Measurements from ENCODE around the gene TPI1. TPM values are rescaled to one million over a fixed set of nuclear protein-coding genes. Genes with fewer than 3 reads are reported as not detected.

TPI1 gene
- total RNA-seq, 1 experiment from 2014 or later = 549 TPM

DNA sequence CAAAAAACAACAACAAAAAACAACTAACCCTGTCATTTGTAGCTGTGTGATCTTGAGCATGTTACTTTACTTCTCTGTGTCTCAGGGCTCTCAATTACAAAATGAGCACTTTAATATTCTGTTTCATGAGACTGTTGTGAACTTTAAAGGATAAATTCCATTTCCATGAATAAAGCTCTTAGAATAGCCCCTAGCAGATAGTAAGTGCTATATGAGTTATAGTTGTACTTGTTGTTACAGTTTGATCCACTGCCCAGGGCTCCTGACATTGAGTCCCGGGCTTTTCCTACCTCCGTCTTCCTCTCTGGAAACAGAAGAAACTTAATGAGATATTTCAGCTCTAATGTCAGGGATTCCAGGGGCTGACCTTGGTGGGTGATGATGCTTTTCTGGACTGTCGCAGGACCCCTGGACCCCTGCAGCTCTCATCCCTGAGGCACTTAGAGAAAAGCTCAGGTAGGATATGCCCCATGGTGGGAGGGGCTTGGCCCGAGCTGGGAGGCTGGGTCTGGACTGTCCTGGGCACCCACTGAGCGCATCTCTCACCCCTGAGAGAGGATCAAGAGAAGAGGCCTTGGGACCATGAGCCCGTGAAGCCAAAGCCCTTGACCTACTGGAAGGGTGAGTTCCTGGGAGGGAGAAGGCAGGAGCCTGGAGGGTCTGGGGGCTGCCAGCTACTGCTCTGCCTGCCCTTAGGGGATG lies 34.0 kb upstream of the TPI1 start:
- ChIA-PET CTCF (interaction anchor here (0.6 to 8.7 kb wide), 12 partner anchors 9 to 306 kb away, joined by 3 to 74 read pairs (median 4); partner anchors contain the start of genes MLF2 and PTMS), POLR2A (interaction anchor here (0.8 to 4.0 kb wide), 4 partner anchors 19 to 97 kb away, joined by 3 to 23 read pairs (median 6); partner anchors contain the start of genes CDCA3, MLF2 and USP5)
- no TSS peak for BruUV-seq (replicated peaks)
- Mint-ChIP-seq H3K27me3 (ENCODE audit: insufficient read depth, unreplicated experiment) (peaks cover 37% of the 10 kb centered on the region), H3K9me3 (ENCODE audit: unreplicated experiment) (no peaks in the 10 kb centered on the region), H3K4me3 (ENCODE audit: unreplicated experiment) (no peak overlapping the region), H3K27ac (ENCODE audit: low read depth, unreplicated experiment) (no peak overlapping the region), H3K4me1 (ENCODE audit: insufficient read depth, unreplicated experiment) (peaks cover 7% of the 10 kb centered on the region), H3K36me3 (ENCODE audit: insufficient read depth, unreplicated experiment) (no peaks in the 10 kb centered on the region)
- intact Hi-C loops (cut with micrococcal nuclease) = no loop called here
- no peak for DNase-seq (ENCODE audit: unreplicated experiment)
- TF ChIP-seq, protein P1, sequence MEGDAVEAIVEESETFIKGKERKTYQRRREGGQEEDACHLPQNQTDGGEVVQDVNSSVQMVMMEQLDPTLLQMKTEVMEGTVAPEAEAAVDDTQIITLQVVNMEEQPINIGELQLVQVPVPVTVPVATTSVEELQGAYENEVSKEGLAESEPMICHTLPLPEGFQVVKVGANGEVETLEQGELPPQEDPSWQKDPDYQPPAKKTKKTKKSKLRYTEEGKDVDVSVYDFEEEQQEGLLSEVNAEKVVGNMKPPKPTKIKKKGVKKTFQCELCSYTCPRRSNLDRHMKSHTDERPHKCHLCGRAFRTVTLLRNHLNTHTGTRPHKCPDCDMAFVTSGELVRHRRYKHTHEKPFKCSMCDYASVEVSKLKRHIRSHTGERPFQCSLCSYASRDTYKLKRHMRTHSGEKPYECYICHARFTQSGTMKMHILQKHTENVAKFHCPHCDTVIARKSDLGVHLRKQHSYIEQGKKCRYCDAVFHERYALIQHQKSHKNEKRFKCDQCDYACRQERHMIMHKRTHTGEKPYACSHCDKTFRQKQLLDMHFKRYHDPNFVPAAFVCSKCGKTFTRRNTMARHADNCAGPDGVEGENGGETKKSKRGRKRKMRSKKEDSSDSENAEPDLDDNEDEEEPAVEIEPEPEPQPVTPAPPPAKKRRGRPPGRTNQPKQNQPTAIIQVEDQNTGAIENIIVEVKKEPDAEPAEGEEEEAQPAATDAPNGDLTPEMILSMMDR (IDR thresholded peaks at IDR 0.05; ENCODE audit: unreplicated experiment) = no peak

DNA sequence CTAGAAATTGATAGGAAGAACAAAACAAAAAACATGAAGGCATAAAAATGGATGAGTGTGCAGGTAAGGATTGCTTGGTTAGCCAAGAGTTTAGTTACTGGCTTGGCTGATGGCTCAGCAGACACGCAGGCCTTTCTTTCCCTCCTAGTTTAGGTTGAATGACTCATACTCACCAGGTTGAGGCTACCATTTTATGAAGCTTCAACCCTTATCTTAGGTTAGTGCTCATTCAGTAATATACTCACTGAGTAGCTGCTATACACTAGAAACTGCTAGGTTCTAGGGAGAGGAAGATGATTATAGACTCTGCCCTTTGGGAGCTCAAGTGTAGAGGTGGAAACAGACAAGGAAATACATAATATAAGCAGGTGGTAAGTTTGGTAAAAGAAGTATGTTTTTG lies 33.1 kb upstream of the TPI1 start:
- Mint-ChIP-seq H3K27ac (ENCODE audit: low read depth, unreplicated experiment) (no peak overlapping the region), H3K27me3 (ENCODE audit: insufficient read depth, unreplicated experiment) (peaks cover 28% of the 10 kb centered on the region), H3K9me3 (ENCODE audit: unreplicated experiment) (no peaks in the 10 kb centered on the region), H3K36me3 (ENCODE audit: insufficient read depth, unreplicated experiment) (no peaks in the 10 kb centered on the region), H3K4me3 (ENCODE audit: unreplicated experiment) (no peak overlapping the region), H3K4me1 (ENCODE audit: insufficient read depth, unreplicated experiment) (peaks cover 2% of the 10 kb centered on the region)
- BruUV-seq (replicated peaks) = no TSS peak
- intact Hi-C loops (cut with micrococcal nuclease) = no loop called here
- no peak for DNase-seq (ENCODE audit: unreplicated experiment)
- CTCF ChIA-PET = interaction anchor here (0.6 to 8.7 kb wide), 17 partner anchors 9 to 230 kb away, joined by 3 to 74 read pairs (median 4); partner anchors contain the start of genes MLF2, PTMS and USP5
- POLR2A ChIA-PET = interaction anchor here (0.6 to 4.0 kb wide), 7 partner anchors 17 to 145 kb away, joined by 3 to 23 read pairs (median 4); partner anchors contain the start of genes CDCA3, MLF2, USP5 and ZNF384
- TF ChIP-seq, protein P1 (IDR thresholded peaks at IDR 0.05; ENCODE audit: unreplicated experiment) = no peak

DNA sequence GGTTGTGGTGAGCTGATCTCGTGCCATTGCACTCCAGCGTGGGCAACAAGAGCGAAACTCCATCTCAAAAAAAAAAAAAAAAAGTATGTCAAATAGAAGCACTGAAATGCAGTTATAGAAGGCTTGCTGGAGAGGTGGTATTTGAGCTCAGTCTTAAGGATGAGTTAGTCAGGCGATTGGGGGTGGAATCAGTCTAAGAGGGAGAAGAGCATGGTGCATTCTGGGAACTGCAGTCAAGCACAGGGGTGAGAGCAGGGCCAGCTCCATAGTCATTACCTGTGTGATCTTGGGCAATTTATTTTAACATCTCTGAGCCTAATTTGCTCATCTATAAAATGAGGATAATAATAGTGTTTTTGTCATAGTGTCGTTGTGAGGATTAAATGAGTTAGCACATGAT lies 32.5 kb upstream of the TPI1 start:
- no TSS peak for BruUV-seq (replicated peaks)
- H3K4me1 Mint-ChIP-seq (ENCODE audit: insufficient read depth, unreplicated experiment) = no peaks in the 10 kb centered on the region
- no peaks in the 10 kb centered on the region for H3K36me3 Mint-ChIP-seq (ENCODE audit: insufficient read depth, unreplicated experiment)
- H3K27me3 Mint-ChIP-seq (ENCODE audit: insufficient read depth, unreplicated experiment) = peaks cover 21% of the 10 kb centered on the region
- no peaks in the 10 kb centered on the region for H3K9me3 Mint-ChIP-seq (ENCODE audit: unreplicated experiment)
- no peak for DNase-seq (ENCODE audit: unreplicated experiment)
- CTCF ChIA-PET = interaction anchor here (0.6 to 8.7 kb wide), 20 partner anchors 9 to 273 kb away, joined by 3 to 74 read pairs (median 4); partner anchors contain the start of genes MLF2 and PTMS
- no peak overlapping the region for H3K4me3 Mint-ChIP-seq (ENCODE audit: unreplicated experiment)
- H3K27ac Mint-ChIP-seq (ENCODE audit: low read depth, unreplicated experiment) = no peak overlapping the region
- intact Hi-C loops (cut with micrococcal nuclease) = loop anchor here (1.0 kb wide), 1 partner anchor 82 kb away; the partner anchor contains the start of gene MLF2
- TF ChIP-seq, protein P1 (IDR thresholded peaks at IDR 0.05; ENCODE audit: unreplicated experiment) = no peak
- POLR2A ChIA-PET = interaction anchor here (1.1 to 4.0 kb wide), 5 partner anchors 17 to 102 kb away, joined by 3 to 23 read pairs (median 4); partner anchors contain the start of genes CDCA3, MLF2 and USP5

DNA sequence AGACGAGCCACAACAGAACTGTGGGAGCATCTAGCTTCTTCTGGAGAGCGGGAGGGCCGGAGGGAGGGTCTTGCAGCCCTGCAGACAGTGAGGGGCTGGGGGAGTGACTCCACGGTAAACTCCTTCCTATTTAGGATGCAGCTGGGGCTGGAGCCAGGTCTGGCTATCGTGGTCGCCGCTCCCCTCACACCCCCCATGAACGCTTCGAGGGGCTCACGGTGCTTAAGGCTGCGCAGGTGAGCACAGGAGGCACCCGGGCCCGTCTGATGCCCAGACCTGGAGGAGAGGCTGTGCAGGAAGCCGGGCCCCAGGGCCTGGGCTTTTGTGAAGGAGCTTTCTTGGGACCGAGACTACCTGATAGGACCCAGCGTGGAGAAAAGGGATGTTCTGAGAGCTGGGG lies 30.5 kb upstream of the TPI1 start:
- TF ChIP-seq, protein P1 (IDR thresholded peaks at IDR 0.05; ENCODE audit: unreplicated experiment) = no peak
- H3K36me3 Mint-ChIP-seq (ENCODE audit: insufficient read depth, unreplicated experiment) = no peaks in the 10 kb centered on the region
- H3K9me3 Mint-ChIP-seq (ENCODE audit: unreplicated experiment) = no peaks in the 10 kb centered on the region
- no TSS peak for BruUV-seq (replicated peaks)
- no peak for DNase-seq (ENCODE audit: unreplicated experiment)
- intact Hi-C loops (cut with micrococcal nuclease) = no loop called here
- POLR2A ChIA-PET = no interaction called here
- no peak overlapping the region for H3K27ac Mint-ChIP-seq (ENCODE audit: low read depth, unreplicated experiment)
- CTCF ChIA-PET = interaction anchor here (0.6 to 8.7 kb wide), 10 partner anchors 11 to 140 kb away, joined by 3 to 74 read pairs (median 6); partner anchors contain the start of genes CDCA3, MLF2 and USP5
- no peaks in the 10 kb centered on the region for H3K4me1 Mint-ChIP-seq (ENCODE audit: insufficient read depth, unreplicated experiment)
- no peak overlapping the region for H3K4me3 Mint-ChIP-seq (ENCODE audit: unreplicated experiment)
- H3K27me3 Mint-ChIP-seq (ENCODE audit: insufficient read depth, unreplicated experiment) = peaks cover 2% of the 10 kb centered on the region

All from MCF 10A (cell line).